ENCODE results near the gene OXCT1. TPM values are rescaled to one million over a fixed set of nuclear protein-coding genes. Genes with fewer than 3 reads are reported as not detected.
A peak's percentile ranks its signal among the peaks of the same experiment; 100 is the strongest.
"Not testable (repeated sequence)": the region's sequence is repeated elsewhere in the genome, so short reads cannot be mapped to it uniquely, and the experiment has no call there.

The OXCT1 gene
- total RNA-seq, 1 donor from 2014 or later = 44.6 TPM

- Mint-ChIP-seq H3K27me3 (ENCODE audit: low read depth) (no peaks in the 10 kb centered on the region), H3K9me3 (ENCODE audit: low read depth) (peaks cover 5% of the 10 kb centered on the region), H3K27ac (ENCODE audit: unreplicated experiment) (no peak overlapping the region), H3K4me1 (ENCODE audit: low read depth) (no peaks in the 10 kb centered on the region), H3K36me3 (ENCODE audit: low read depth) (peaks cover 24% of the 10 kb centered on the region), H3K4me3 (ENCODE audit: unreplicated experiment) (no peak overlapping the region)
- no peak for DNase-seq (ENCODE audit: low spot score)
- TF ChIP-seq CTCF (IDR thresholded peaks at IDR 0.05) = no peak
These were observed 21.2 kb downstream of the OXCT1 start for GRCh38 chr5:41848983-41849382.

GRCh38 chr5:41845751-41846150 is 24.5 kb downstream of the OXCT1 start:
- H3K36me3 Mint-ChIP-seq (ENCODE audit: low read depth) = peaks cover 16% of the 10 kb centered on the region
- DNase-seq (ENCODE audit: low spot score); H3K27me3 Mint-ChIP-seq (ENCODE audit: low read depth): not testable (repeated sequence)

GRCh38 chr5:41844502-41844901 is 25.7 kb downstream of the OXCT1 start:
- no peak for DNase-seq (ENCODE audit: low spot score)
- H3K4me3 Mint-ChIP-seq (ENCODE audit: unreplicated experiment) = no peak overlapping the region
- no peak overlapping the region for H3K27ac Mint-ChIP-seq (ENCODE audit: unreplicated experiment)
- H3K36me3 Mint-ChIP-seq (ENCODE audit: low read depth) = peaks cover 12% of the 10 kb centered on the region
- H3K9me3 Mint-ChIP-seq (ENCODE audit: low read depth) = peaks cover 5% of the 10 kb centered on the region
- H3K27me3 Mint-ChIP-seq (ENCODE audit: low read depth) = no peaks in the 10 kb centered on the region
- TF ChIP-seq CTCF (IDR thresholded peaks at IDR 0.05) = no peak
- peaks cover 13% of the 10 kb centered on the region for H3K4me1 Mint-ChIP-seq (ENCODE audit: low read depth)

More at GRCh38 chr5:41845751-41846150, 24.5 kb downstream of the OXCT1 start:
- H3K4me3 Mint-ChIP-seq (ENCODE audit: unreplicated experiment); H3K9me3 Mint-ChIP-seq (ENCODE audit: low read depth); H3K27ac Mint-ChIP-seq (ENCODE audit: unreplicated experiment): not testable (repeated sequence)
- H3K4me1 Mint-ChIP-seq (ENCODE audit: low read depth) = peaks cover 13% of the 10 kb centered on the region

- H3K27ac Mint-ChIP-seq (ENCODE audit: unreplicated experiment) = no peak overlapping the region
- peak; percentile 97 for TF ChIP-seq CTCF (IDR thresholded peaks at IDR 0.05)
- peaks cover 7% of the 10 kb centered on the region for H3K36me3 Mint-ChIP-seq (ENCODE audit: low read depth)
- H3K9me3 Mint-ChIP-seq (ENCODE audit: low read depth) = no peaks in the 10 kb centered on the region
- no peaks in the 10 kb centered on the region for H3K27me3 Mint-ChIP-seq (ENCODE audit: low read depth)
- DNase-seq (ENCODE audit: low spot score) = no peak
- H3K4me1 Mint-ChIP-seq (ENCODE audit: low read depth) = peaks cover 13% of the 10 kb centered on the region
- H3K4me3 Mint-ChIP-seq (ENCODE audit: unreplicated experiment) = no peak overlapping the region
These were observed 26.5 kb downstream of the OXCT1 start for GRCh38 chr5:41843456-41844370.

- peaks cover 11% of the 10 kb centered on the region for H3K36me3 Mint-ChIP-seq (ENCODE audit: low read depth)
- no peak overlapping the region for H3K27ac Mint-ChIP-seq (ENCODE audit: unreplicated experiment)
- no peak for TF ChIP-seq CTCF (IDR thresholded peaks at IDR 0.05)
- H3K4me1 Mint-ChIP-seq (ENCODE audit: low read depth) = peaks cover 13% of the 10 kb centered on the region
- H3K4me3 Mint-ChIP-seq (ENCODE audit: unreplicated experiment) = no peak overlapping the region
- no peak for DNase-seq (ENCODE audit: low spot score)
- H3K27me3 Mint-ChIP-seq (ENCODE audit: low read depth) = no peaks in the 10 kb centered on the region
- H3K9me3 Mint-ChIP-seq (ENCODE audit: low read depth) = no peaks in the 10 kb centered on the region
These were observed 27.4 kb downstream of the OXCT1 start for GRCh38 chr5:41842777-41843176.

All from chondrocyte (in vitro differentiated cells).